ENCODE data around the gene ZNF791. TPM values are rescaled to one million over a fixed set of nuclear protein-coding genes. Genes with fewer than 3 reads are reported as not detected.

The ZNF791 gene
- total and polyA plus RNA-seq, 4 donors = 3.1 to 10.3 (median 7.0) TPM

GRCh38 chr19:12675399-12675798 lies 64.7 kb downstream of the ZNF791 start:
- no peak for DNase-seq (ENCODE audit: low spot score)
- TF ChIP-seq SP1 (IDR thresholded peaks at IDR 0.05) (no peak), GABPA (IDR thresholded peaks at IDR 0.05 in 1 of 2, conservative IDR thresholded peaks at IDR 0.05 in 1 of 2) (no peak), NR2F2 (IDR thresholded peaks at IDR 0.05) (no peak), RAD21 (IDR thresholded peaks at IDR 0.05) (no peak), HNF4G (IDR thresholded peaks at IDR 0.05) (no peak), ATF3 (IDR thresholded peaks at IDR 0.05) (no peak), FOXA2 (IDR thresholded peaks at IDR 0.05) (no peak), JUND (IDR thresholded peaks at IDR 0.05) (no peak), CTCF (IDR thresholded peaks at IDR 0.05; ENCODE audit: low read depth, low read length, missing input control) (no peak), FOXA1 (IDR thresholded peaks at IDR 0.05) (no peak), MAX (IDR thresholded peaks at IDR 0.05) (no peak), EGR1 (IDR thresholded peaks at IDR 0.05; ENCODE audit: low read depth in 2 of 2) (no peak), TAF1 (conservative IDR thresholded peaks at IDR 0.05) (no peak), RXRA (IDR thresholded peaks at IDR 0.05) (no peak), ZBTB33 (IDR thresholded peaks at IDR 0.05) (no peak), REST (IDR thresholded peaks at IDR 0.05) (no peak), HNF4A (conservative IDR thresholded peaks at IDR 0.05) (no peak), YY1 (IDR thresholded peaks at IDR 0.05) (no peak)
- H3K27me3 ChIP-seq (ENCODE audit: control insufficient read depth in 4 of 4, insufficient read depth in 4 of 4, low read length in 3 of 4) = no peaks in the 10 kb centered on the region
- no peak overlapping the region for H3K27ac ChIP-seq (ENCODE audit: low read depth in 1 of 2, low read length in 2 of 2)
- H3K36me3 ChIP-seq (ENCODE audit: control insufficient read depth in 4 of 4, insufficient read depth in 3 of 4, low read depth in 1 of 4, low read length in 3 of 4) = peaks cover 16 to 46% (median 28%) of the 10 kb centered on the region in 4 donors
- WGBS = 95% methylated on average over 10 of the region's 10 CpGs
- no peak overlapping the region for H3K4me3 ChIP-seq (ENCODE audit: low read depth in 1 of 3, low read length in 3 of 3)
- H3K9ac ChIP-seq (ENCODE audit: low read depth in 1 of 2, low read length in 2 of 2) = no peak overlapping the region
- peaks cover 4 to 28% (median 20%) of the 10 kb centered on the region in 4 donors for H3K4me1 ChIP-seq (ENCODE audit: control insufficient read depth in 4 of 4, insufficient read depth in 4 of 4, low read length in 3 of 4)
- H3K9me3 ChIP-seq (ENCODE audit: control insufficient read depth in 4 of 4, low read length in 3 of 4) = no peaks in the 10 kb centered on the region
